PC-3 (cell line): ENCODE results near the gene RRM2. TPM values are rescaled to one million over a fixed set of nuclear protein-coding genes. Genes with fewer than 3 reads are reported as not detected.
"Not testable (repeated sequence)": the region's sequence is repeated elsewhere in the genome, so short reads cannot be mapped to it uniquely, and the experiment has no call there.

Experiments
- ATAC-seq: fragments of 200-7000 bp; cut with Tn5 transposase; 2 replicates; pipeline ENCODE4 v1.9.1; 2020; ENCODE audit warnings: mild to moderate bottlenecking, moderate library complexity
- BruUV-seq: library from RNA; stranded (reverse); fragments of 400-500 nt; replicated peaks from 2 replicates; lab custom pipeline; 2021; lab: Mats Ljungman, UMichigan
- CTCF ChIA-PET: fragments of 300-600 bp; sonication (Branson Sonifier 250); formaldehyde crosslinking; loops from one replicate; lab custom pipeline; 2022; ENCODE audit warnings: antibody characterized with exemption; lab: Charles Lee
- POLR2A ChIA-PET: fragments of 300-600 bp; sonication (Branson Sonifier 250); formaldehyde crosslinking; loops from one replicate; lab custom pipeline; 2022; ENCODE audit warnings: antibody characterized with exemption; ENCODE audit not compliant: unreplicated experiment; lab: Charles Lee
- DNase-seq: peaks from one replicate; pipeline ENCODE4 v3.0.0-alpha.2; 2015
- H2AFZ ChIP-seq: fragments of 300-600 bp; sonication (generic); 2 replicates; pipeline ENCODE4 v1.6.0; 2016; ENCODE audit warnings: antibody characterized with exemption, low read length
- H3F3A ChIP-seq: fragments of 300-600 bp; sonication (generic); one replicate; pipeline ENCODE4 v1.6.0; 2017; ENCODE audit warnings: antibody characterized with exemption, low read length, control low read depth, mild to moderate bottlenecking; ENCODE audit not compliant: unreplicated experiment
- H3K27ac ChIP-seq: fragments of 300-600 bp; sonication (generic); 2 replicates; pipeline ENCODE4 v1.5.1; 2016; ENCODE audit warnings: mild to moderate bottlenecking, low read length
- H3K27me3 ChIP-seq: fragments of 300-600 bp; sonication (generic); 2 replicates; pipeline ENCODE4 v1.6.1; 2016; ENCODE audit warnings: low read length, mixed read lengths
- H3K36me3 ChIP-seq: fragments of 300-600 bp; sonication (generic); 2 replicates; pipeline ENCODE4 v1.6.1; 2016; ENCODE audit warnings: low read depth, mixed run types, low read length, mixed read lengths
- H3K4me1 ChIP-seq: fragments of 300-600 bp; sonication (generic); 2 replicates; pipeline ENCODE4 v1.5.1; 2016; ENCODE audit warnings: low read length; ENCODE audit not compliant: insufficient read depth
- H3K4me2 ChIP-seq: fragments of 300-600 bp; sonication (generic); 2 replicates; pipeline ENCODE4 v1.6.0; 2016; ENCODE audit warnings: low read length
- H3K4me3 ChIP-seq: fragments of 300-600 bp; sonication (generic); 2 replicates; pipeline ENCODE4 v1.5.1; 2016; ENCODE audit warnings: mild to moderate bottlenecking, low read length, mixed read lengths
- H3K79me2 ChIP-seq: fragments of 300-600 bp; sonication (generic); 2 replicates; pipeline ENCODE4 v1.6.1; 2017; ENCODE audit warnings: low read length, mixed read lengths
- H3K9ac ChIP-seq: fragments of 300-600 bp; sonication (generic); 2 replicates; pipeline ENCODE4 v1.6.0; 2016; ENCODE audit warnings: mild to moderate bottlenecking, low read length
- H3K9me2 ChIP-seq: fragments of 300-600 bp; sonication (generic); replicated peaks from 2 replicates; pipeline ENCODE4 v1.6.1; 2016; ENCODE audit warnings: mixed run types, low read length, mixed read lengths
- H3K9me3 ChIP-seq: fragments of 300-600 bp; sonication (generic); 2 replicates; pipeline ENCODE4 v1.6.1; 2016; ENCODE audit warnings: low read length, mixed read lengths
- H4K20me1 ChIP-seq: fragments of 300-600 bp; sonication (generic); 2 replicates; pipeline ENCODE4 v1.6.1; 2016; ENCODE audit warnings: low read length, mixed read lengths
- EZH2 ChIP-seq: fragments of 300-600 bp; sonication (generic); IDR thresholded peaks from one replicate; pipeline ENCODE4 v1.6.1; 2017; ENCODE audit warnings: antibody characterized with exemption, mild to moderate bottlenecking, low read length; ENCODE audit not compliant: unreplicated experiment
- EZH2phosphoT487 ChIP-seq: fragments of 300-600 bp; sonication (generic); IDR thresholded peaks from 2 replicates; pipeline ENCODE4 v1.6.1; 2018; ENCODE audit warnings: mild to moderate bottlenecking, antibody characterized with exemption, low read length, borderline replicate concordance
- intact Hi-C: fragments of 100-400 bp; cut with micrococcal nuclease; formaldehyde crosslinking; loops from 2 replicates; pipeline ENCODE4 v1.9.0; 2023
- total RNA-seq: library from RNA; depleted of rRNA; stranded (reverse); fragments of >200 nt; gene quantifications from 2 replicates; pipeline ENCODE4 v1.2.3, GENCODE V29; 2014
- TF ChIP-seq, protein P1 (sequence below): fragments of 300-600 bp; sonication (generic); conservative IDR thresholded peaks from 2 replicates; pipeline ENCODE4 v1.5.1; 2017; ENCODE audit warnings: antibody characterized with exemption, low read depth, mild to moderate bottlenecking, low read length

The RRM2 gene
- total RNA-seq, 1 experiment from 2014 or later: 282 TPM

- H3K36me3 ChIP-seq: no peaks in the 10 kb centered on the region
- ChIA-PET POLR2A (no interaction called here), CTCF (interaction anchor here (0.9 kb wide), 1 partner anchor 29 kb away, joined by 3 read pairs; no protein-coding TSS in a partner anchor)
- intact Hi-C loops: no loop called here
- no peaks in the 10 kb centered on the region for H3K79me2 ChIP-seq
- no peaks in the 10 kb centered on the region for H3K9me3 ChIP-seq
- H3K4me3 ChIP-seq: no peak overlapping the region
- TF ChIP-seq, protein P1, sequence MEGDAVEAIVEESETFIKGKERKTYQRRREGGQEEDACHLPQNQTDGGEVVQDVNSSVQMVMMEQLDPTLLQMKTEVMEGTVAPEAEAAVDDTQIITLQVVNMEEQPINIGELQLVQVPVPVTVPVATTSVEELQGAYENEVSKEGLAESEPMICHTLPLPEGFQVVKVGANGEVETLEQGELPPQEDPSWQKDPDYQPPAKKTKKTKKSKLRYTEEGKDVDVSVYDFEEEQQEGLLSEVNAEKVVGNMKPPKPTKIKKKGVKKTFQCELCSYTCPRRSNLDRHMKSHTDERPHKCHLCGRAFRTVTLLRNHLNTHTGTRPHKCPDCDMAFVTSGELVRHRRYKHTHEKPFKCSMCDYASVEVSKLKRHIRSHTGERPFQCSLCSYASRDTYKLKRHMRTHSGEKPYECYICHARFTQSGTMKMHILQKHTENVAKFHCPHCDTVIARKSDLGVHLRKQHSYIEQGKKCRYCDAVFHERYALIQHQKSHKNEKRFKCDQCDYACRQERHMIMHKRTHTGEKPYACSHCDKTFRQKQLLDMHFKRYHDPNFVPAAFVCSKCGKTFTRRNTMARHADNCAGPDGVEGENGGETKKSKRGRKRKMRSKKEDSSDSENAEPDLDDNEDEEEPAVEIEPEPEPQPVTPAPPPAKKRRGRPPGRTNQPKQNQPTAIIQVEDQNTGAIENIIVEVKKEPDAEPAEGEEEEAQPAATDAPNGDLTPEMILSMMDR: no peak
- no peak for TF ChIP-seq EZH2
- TF ChIP-seq EZH2phosphoT487: no peak
- no peak overlapping the region for H3K27ac ChIP-seq
- no TSS peak for BruUV-seq
- ATAC-seq: no peak
- no peak for DNase-seq
- H3F3A ChIP-seq: no peaks in the 10 kb centered on the region
- no peaks in the 10 kb centered on the region for H3K9me2 ChIP-seq
- no peak overlapping the region for H3K9ac ChIP-seq
- H3K4me2 ChIP-seq: no peak overlapping the region
- no peaks in the 10 kb centered on the region for H3K27me3 ChIP-seq
- no peaks in the 10 kb centered on the region for H4K20me1 ChIP-seq
- H3K4me1 ChIP-seq: no peaks in the 10 kb centered on the region
- no peak overlapping the region for H2AFZ ChIP-seq
Measured at GRCh38 chr2:10101491-10101890, 21.0 kb upstream of the RRM2 start.

DNA sequence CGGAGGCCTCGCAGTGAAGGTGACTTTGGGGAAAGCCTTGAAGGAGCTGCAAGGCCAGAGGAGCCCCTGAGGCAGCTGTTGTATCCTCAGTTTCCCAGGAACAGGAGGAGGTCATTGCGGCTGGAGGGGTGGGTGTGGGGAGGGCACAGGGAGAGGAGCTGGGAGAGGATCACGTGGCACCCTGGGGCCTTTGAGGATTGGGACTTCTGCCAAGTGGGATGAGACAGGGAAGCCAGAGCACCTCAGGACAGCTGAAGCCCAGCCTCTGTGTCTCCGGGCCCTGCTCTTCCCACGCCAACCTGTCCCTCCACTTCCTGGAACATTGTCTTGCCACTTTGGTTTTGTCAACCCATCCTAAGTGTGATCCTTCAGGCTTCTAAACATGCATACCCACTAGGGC is 19.4 kb upstream of the RRM2 start:
- no peak for TF ChIP-seq EZH2
- TF ChIP-seq EZH2phosphoT487: no peak
- TF ChIP-seq, protein P1: no peak
- Histone ChIP-seq H3K9ac (no peak overlapping the region), H3K9me2 (no peaks in the 10 kb centered on the region), H3K9me3 (no peaks in the 10 kb centered on the region), H3K27me3 (no peaks in the 10 kb centered on the region), H2AFZ (no peak overlapping the region), H3K4me3 (no peak overlapping the region), H3K36me3 (no peaks in the 10 kb centered on the region), H3K4me2 (no peak overlapping the region), H3K4me1 (no peaks in the 10 kb centered on the region), H3F3A (no peaks in the 10 kb centered on the region), H3K79me2 (no peaks in the 10 kb centered on the region), H3K27ac (no peak overlapping the region), H4K20me1 (no peaks in the 10 kb centered on the region)
- ATAC-seq: no peak
- ChIA-PET CTCF (interaction anchor here (0.6 kb wide), 1 partner anchor 14 kb away, joined by 5 read pairs; no protein-coding TSS in a partner anchor), POLR2A (no interaction called here)
- no peak for DNase-seq
- BruUV-seq: no TSS peak
- intact Hi-C loops: no loop called here

DNA sequence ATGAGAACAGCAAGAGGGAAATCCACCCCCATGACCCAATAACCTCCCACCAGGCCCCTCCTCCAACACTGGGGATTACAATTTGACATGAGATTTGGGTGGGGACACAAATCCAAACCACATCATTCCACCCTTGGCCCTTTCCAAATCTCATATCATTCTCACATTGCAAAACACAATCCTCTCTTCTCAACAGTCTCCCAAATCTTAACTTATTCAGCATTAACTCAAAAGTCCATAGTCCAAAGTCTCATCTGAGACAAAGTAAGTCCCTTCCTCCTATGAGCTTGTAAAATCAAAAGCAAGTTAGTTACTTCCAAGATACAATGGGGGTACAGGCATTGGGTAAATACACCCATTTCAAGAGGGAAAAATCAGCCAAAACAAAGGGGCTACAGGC is 17.6 kb upstream of the RRM2 start:
- H3K4me2 ChIP-seq, H3K9ac ChIP-seq, H3K9me2 ChIP-seq, H4K20me1 ChIP-seq, H3K4me3 ChIP-seq, intact Hi-C loops, H2AFZ ChIP-seq, CTCF ChIA-PET, H3K9me3 ChIP-seq, H3K27me3 ChIP-seq, H3F3A ChIP-seq, POLR2A ChIA-PET, DNase-seq, H3K27ac ChIP-seq, H3K79me2 ChIP-seq, BruUV-seq, H3K36me3 ChIP-seq, H3K4me1 ChIP-seq, ATAC-seq: not testable (repeated sequence)
